ENCODE data around the gene CHST8.

Gene CHST8

DNA sequence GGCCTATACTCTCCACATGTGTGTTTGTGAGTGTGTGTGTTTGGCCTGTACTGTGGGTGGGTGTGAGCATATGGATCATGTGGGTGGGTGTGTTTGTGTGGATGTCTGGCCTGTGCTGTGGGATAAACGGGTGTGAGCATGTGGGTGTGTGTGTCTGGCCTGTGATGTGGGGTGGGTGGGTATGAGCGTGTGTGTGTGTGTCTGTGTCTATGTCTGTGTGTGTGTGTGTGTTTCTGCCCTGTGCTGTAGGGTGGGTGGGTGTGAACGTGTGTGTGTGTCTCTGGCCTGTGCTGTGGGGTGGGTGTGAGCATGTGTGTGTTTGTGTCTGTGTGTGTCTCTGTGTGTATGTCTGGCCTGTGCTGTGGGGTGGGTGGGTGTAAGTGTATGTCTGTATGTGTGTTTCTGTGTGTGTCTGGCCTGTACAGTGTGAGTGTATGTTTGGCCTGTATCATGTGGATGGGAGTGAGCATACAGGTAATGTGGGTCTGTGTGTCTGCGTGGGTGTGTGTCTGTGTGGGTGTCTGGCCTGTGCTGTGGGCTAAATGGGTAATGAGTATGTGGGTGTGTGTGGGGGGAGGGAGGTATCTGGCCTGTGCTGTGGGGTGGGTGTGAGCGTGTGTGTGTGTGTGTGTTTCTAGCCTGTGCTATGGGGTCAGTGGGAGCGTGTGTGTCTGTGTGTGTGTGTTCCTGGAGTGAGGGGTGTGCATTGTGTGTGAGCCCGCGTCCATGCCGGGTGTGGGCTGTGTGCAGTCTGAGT lies 154.2 kb downstream of the CHST8 start:
- Histone ChIP-seq H2AFZ (ENCODE audit: low read length) (no peak overlapping the region), H3F3A (ENCODE audit: insufficient read depth, low read length) (no peaks in the 10 kb centered on the region), H3K79me2 (ENCODE audit: low read length) (no peaks in the 10 kb centered on the region), H3K4me1 (ENCODE audit: low read length) (no peaks in the 10 kb centered on the region), H3K27ac (ENCODE audit: low read length) (no peak overlapping the region), H3K27me3 (replicated peaks; ENCODE audit: insufficient read depth, low read length) (peaks cover 27% of the 10 kb centered on the region), H3K4me3 (ENCODE audit: low read length) (no peak overlapping the region), H3K9me2 (replicated peaks; ENCODE audit: insufficient read depth, low read length) (no peaks in the 10 kb centered on the region), H3K9ac (ENCODE audit: low read length) (no peak overlapping the region), H3K36me3 (replicated peaks; ENCODE audit: insufficient read depth, low read length) (no peaks in the 10 kb centered on the region), H3K4me2 (ENCODE audit: low read depth, low read length) (no peak overlapping the region), H4K20me1 (ENCODE audit: insufficient read depth, low read length) (no peaks in the 10 kb centered on the region), H3K9me3 (replicated peaks; ENCODE audit: insufficient read depth, low read length) (no peaks in the 10 kb centered on the region)
- DNase-seq: no peak
- TF ChIP-seq, protein P1, sequence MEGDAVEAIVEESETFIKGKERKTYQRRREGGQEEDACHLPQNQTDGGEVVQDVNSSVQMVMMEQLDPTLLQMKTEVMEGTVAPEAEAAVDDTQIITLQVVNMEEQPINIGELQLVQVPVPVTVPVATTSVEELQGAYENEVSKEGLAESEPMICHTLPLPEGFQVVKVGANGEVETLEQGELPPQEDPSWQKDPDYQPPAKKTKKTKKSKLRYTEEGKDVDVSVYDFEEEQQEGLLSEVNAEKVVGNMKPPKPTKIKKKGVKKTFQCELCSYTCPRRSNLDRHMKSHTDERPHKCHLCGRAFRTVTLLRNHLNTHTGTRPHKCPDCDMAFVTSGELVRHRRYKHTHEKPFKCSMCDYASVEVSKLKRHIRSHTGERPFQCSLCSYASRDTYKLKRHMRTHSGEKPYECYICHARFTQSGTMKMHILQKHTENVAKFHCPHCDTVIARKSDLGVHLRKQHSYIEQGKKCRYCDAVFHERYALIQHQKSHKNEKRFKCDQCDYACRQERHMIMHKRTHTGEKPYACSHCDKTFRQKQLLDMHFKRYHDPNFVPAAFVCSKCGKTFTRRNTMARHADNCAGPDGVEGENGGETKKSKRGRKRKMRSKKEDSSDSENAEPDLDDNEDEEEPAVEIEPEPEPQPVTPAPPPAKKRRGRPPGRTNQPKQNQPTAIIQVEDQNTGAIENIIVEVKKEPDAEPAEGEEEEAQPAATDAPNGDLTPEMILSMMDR (IDR thresholded peaks at IDR 0.05; ENCODE audit: low read length): no peak
- TF ChIP-seq EZH2phosphoT487 (IDR thresholded peaks at IDR 0.05; ENCODE audit: low read length) (no peak), EZH2 (optimal IDR thresholded peaks at IDR 0.05; ENCODE audit: low read depth, low read length) (no peak)

DNA sequence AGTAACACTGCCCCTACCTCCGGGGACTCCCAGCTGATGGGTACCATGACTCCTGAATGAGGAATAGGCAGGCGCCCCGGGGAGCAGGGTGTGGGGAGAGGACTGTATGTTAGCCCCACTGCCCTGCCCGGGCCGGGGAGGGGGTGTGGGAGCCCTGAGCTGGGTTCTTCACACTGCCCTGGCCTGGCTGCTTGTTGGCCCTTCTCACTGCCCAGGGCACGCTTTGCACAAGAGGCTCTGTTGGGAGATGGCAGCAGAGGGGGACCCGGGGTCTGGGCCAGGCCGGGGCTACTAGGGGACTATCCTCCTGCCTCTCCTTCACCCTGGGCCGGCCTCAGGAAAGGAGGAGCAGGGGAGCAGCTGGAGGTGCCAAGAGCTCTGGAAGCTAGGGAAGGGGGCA lies 155.6 kb downstream of the CHST8 start:
- H3K9ac ChIP-seq (ENCODE audit: low read length): no peak overlapping the region

DNA sequence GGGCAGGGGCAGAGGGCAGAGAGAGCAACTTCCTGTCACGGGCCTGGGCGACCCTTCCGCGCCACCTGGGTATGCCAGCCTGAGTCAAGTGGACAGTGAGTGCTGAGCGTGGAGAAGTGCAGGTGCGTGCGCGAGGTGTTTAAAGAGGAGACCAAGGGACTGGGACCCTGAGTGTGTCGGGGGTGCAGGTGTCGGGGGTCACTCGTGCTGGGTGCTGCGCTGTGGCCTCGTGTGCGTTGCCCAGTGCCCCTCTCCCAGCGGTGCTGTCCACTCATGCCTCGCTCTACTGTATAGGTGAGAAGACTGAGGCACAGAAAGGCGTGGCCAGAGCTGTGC lies 156.0 kb downstream of the CHST8 start:
- Histone ChIP-seq H4K20me1 (ENCODE audit: insufficient read depth, low read length) (no peaks in the 10 kb centered on the region), H3K4me2 (ENCODE audit: low read depth, low read length) (no peak overlapping the region), H3K27ac (ENCODE audit: low read length) (no peak overlapping the region), H3K79me2 (ENCODE audit: low read length) (no peaks in the 10 kb centered on the region), H3K4me1 (ENCODE audit: low read length) (no peaks in the 10 kb centered on the region), H3K9me3 (replicated peaks; ENCODE audit: insufficient read depth, low read length) (no peaks in the 10 kb centered on the region), H3K9ac (ENCODE audit: low read length) (no peak overlapping the region), H3K4me3 (ENCODE audit: low read length) (no peak overlapping the region), H2AFZ (ENCODE audit: low read length) (no peak overlapping the region), H3K36me3 (replicated peaks; ENCODE audit: insufficient read depth, low read length) (no peaks in the 10 kb centered on the region), H3F3A (ENCODE audit: insufficient read depth, low read length) (no peaks in the 10 kb centered on the region), H3K27me3 (replicated peaks; ENCODE audit: insufficient read depth, low read length) (peaks cover 45% of the 10 kb centered on the region), H3K9me2 (replicated peaks; ENCODE audit: insufficient read depth, low read length) (no peaks in the 10 kb centered on the region)
- TF ChIP-seq, protein P1 (IDR thresholded peaks at IDR 0.05; ENCODE audit: low read length): no peak
- no peak for DNase-seq

More for the DNA sequence above, 155.6 kb downstream of the CHST8 start:
- TF ChIP-seq EZH2 (optimal IDR thresholded peaks at IDR 0.05; ENCODE audit: low read depth, low read length) (no peak), EZH2phosphoT487 (IDR thresholded peaks at IDR 0.05; ENCODE audit: low read length) (no peak)
- TF ChIP-seq, protein P1 (IDR thresholded peaks at IDR 0.05; ENCODE audit: low read length): no peak
- H3K79me2 ChIP-seq (ENCODE audit: low read length): no peaks in the 10 kb centered on the region
- no peaks in the 10 kb centered on the region for H4K20me1 ChIP-seq (ENCODE audit: insufficient read depth, low read length)
- H3K4me3 ChIP-seq (ENCODE audit: low read length): no peak overlapping the region
- DNase-seq: no peak
- no peaks in the 10 kb centered on the region for H3K9me3 ChIP-seq (replicated peaks; ENCODE audit: insufficient read depth, low read length)
- no peak overlapping the region for H2AFZ ChIP-seq (ENCODE audit: low read length)
- no peaks in the 10 kb centered on the region for H3K36me3 ChIP-seq (replicated peaks; ENCODE audit: insufficient read depth, low read length)
- H3F3A ChIP-seq (ENCODE audit: insufficient read depth, low read length): no peaks in the 10 kb centered on the region
- no peak overlapping the region for H3K27ac ChIP-seq (ENCODE audit: low read length)
- no peaks in the 10 kb centered on the region for H3K4me1 ChIP-seq (ENCODE audit: low read length)
- peaks cover 42% of the 10 kb centered on the region for H3K27me3 ChIP-seq (replicated peaks; ENCODE audit: insufficient read depth, low read length)
- H3K9me2 ChIP-seq (replicated peaks; ENCODE audit: insufficient read depth, low read length): no peaks in the 10 kb centered on the region
- H3K4me2 ChIP-seq (ENCODE audit: low read depth, low read length): no peak overlapping the region
